T-helper 17 cell (primary cell): Measurements from ENCODE around the gene ORAI3. TPM values are rescaled to one million over a fixed set of nuclear protein-coding genes. Genes with fewer than 3 reads are reported as not detected.

Experiments
- ATAC-seq: fragments of 150-1000 bp; cut with Tn5 transposase; 2 replicates; pipeline ENCODE4 v1.10.0; 2021; ENCODE audit warnings: mild to moderate bottlenecking, moderate library complexity
- DNase-seq, 3 donors: peaks; one replicate each; pipeline versions ENCODE4 v3.0.0 to v3.0.0-alpha.2; 2020 to 2021
- H3K9me3 ChIP-seq: one replicate; pipeline ENCODE4 v1.7.0; 2013; ENCODE audit warnings: low read length, mild to moderate bottlenecking; ENCODE audit not compliant: control insufficient read depth, poor library complexity, severe bottlenecking
- H3K27ac Mint-ChIP-seq: one replicate; pipeline ENCODE4 v1.8.0; 2022; ENCODE audit warnings: mild to moderate bottlenecking, moderate library complexity, mixed read lengths
- H3K27me3 Mint-ChIP-seq: one replicate; pipeline ENCODE4 v1.8.0; 2022; ENCODE audit warnings: mixed read lengths
- H3K36me3 Mint-ChIP-seq: one replicate; pipeline ENCODE4 v1.8.0; 2022; ENCODE audit warnings: low read depth, mixed read lengths
- H3K4me1 Mint-ChIP-seq: one replicate; pipeline ENCODE4 v1.8.0; 2022; ENCODE audit warnings: mild to moderate bottlenecking, mixed read lengths
- H3K4me3 Mint-ChIP-seq: one replicate; pipeline ENCODE4 v1.8.0; 2022; ENCODE audit warnings: mild to moderate bottlenecking, moderate library complexity, mixed read lengths
- total RNA-seq, 4 donors: library from RNA in 2 of 4; stranded (reverse) in 2 of 4; gene quantifications; one replicate each; pipeline ENCODE4 v1.2.3 and lab custom pipeline; 2022 to 2026

ORAI3 gene
- total RNA-seq, 2 donors from 2014 or later, result 6.4 to 7.5 TPM

DNA sequence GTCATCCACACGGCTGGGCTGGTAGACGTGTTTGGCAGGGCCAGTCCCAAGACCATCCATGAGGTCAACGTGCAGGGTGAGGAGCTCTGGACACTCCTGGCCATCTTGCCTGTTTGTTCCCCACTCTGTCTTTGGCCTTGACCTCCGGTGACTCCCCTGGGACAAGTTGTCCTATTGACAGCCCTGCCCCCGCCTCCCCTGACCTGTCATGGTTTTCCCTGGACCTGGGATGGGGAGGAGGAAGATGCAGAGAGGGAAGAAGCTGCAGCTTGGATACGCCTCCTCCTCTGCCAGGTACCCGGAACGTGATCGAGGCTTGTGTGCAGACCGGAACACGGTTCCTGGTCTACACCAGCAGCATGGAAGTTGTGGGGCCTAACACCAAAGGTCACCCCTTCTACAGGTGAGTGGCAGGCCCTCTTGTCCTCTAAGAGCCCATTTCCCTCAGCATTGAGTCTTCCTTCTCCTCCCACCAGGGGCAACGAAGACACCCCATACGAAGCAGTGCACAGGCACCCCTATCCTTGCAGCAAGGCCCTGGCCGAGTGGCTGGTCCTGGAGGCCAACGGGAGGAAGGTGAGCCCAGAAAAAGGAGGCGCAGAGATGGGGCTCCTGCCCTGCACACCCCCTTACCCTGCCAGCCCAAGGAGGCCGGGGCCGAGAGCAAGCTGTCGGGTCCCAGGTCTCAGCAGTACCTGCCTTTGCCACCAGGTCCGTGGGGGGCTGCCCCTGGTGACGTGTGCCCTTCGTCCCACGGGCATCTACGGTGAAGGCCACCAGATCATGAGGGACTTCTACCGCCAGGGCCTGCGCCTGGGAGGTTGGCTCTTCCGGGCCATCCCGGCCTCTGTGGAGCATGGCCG is 37.5 kb downstream of the ORAI3 start:
- Mint-ChIP-seq H3K4me3 (peak overlapping the region; percentile 21), H3K27me3 (no peaks in the 10 kb centered on the region), H3K4me1 (peaks cover 4% of the 10 kb centered on the region), H3K36me3 (peaks cover 7% of the 10 kb centered on the region), H3K27ac (no peak overlapping the region)
- ATAC-seq (no peak), DNase-seq (no peak)
- H3K9me3 ChIP-seq, result no peaks in the 10 kb centered on the region

DNA sequence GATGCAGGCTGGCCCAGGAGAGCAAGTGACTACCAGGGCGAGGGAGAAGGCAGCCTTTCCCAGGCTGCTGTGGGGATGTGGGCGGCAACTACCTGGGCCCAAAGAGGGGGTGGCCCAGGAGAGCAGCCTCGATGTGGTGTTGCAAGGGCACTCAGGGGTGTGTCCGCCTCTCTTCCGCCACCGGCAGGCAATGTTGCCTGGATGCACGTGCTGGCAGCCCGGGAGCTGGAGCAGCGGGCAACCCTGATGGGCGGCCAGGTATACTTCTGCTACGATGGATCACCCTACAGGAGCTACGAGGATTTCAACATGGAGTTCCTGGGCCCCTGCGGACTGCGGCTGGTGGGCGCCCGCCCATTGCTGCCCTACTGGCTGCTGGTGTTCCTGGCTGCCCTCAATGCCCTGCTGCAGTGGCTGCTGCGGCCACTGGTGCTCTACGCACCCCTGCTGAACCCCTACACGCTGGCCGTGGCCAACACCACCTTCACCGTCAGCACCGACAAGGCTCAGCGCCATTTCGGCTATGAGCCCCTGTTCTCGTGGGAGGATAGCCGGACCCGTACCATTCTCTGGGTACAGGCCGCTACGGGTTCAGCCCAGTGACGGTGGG is 38.8 kb downstream of the ORAI3 start:
- no peaks in the 10 kb centered on the region for H3K9me3 ChIP-seq
- Mint-ChIP-seq H3K27me3 (no peaks in the 10 kb centered on the region), H3K4me3 (no peak overlapping the region), H3K4me1 (peaks cover 4% of the 10 kb centered on the region), H3K36me3 (peaks cover 4% of the 10 kb centered on the region), H3K27ac (no peak overlapping the region)
- DNase-seq (no peak), ATAC-seq (no peak)

DNA sequence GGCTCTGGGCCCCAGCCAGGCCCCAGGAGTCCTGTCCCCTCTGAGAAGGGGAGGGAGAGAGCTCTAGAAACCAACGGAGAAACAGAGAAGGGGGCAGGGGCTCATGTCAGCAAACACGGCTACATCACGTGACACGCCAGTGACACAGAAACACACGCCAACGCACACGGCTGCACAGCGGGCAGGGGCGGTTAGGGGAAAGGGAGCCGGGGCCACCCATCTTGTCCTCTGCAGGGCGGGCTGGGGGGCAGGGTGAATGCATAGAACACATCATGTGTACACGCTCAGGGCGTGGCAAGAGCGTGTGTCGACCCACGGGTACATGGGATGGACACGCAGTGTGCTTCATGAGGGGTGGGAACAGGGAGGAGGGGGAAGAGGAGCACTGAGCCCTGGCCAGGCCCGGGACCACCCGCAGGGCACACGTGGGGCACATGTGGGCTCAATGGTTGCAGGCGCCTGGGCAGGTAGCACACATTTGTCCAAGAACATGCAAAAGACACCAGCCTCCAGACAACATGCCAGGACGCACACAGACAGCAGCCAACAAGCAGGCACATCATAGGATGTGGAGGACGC is 40.7 kb downstream of the ORAI3 start:
- no peak for ATAC-seq
- peaks cover 2% of the 10 kb centered on the region for H3K4me1 Mint-ChIP-seq
- H3K9me3 ChIP-seq, result no peaks in the 10 kb centered on the region
- H3K4me3 Mint-ChIP-seq, result no peak overlapping the region
- H3K27me3 Mint-ChIP-seq, result no peaks in the 10 kb centered on the region
- H3K27ac Mint-ChIP-seq, result no peak overlapping the region
- DNase-seq, result no peak
- H3K36me3 Mint-ChIP-seq, result no peaks in the 10 kb centered on the region

DNA sequence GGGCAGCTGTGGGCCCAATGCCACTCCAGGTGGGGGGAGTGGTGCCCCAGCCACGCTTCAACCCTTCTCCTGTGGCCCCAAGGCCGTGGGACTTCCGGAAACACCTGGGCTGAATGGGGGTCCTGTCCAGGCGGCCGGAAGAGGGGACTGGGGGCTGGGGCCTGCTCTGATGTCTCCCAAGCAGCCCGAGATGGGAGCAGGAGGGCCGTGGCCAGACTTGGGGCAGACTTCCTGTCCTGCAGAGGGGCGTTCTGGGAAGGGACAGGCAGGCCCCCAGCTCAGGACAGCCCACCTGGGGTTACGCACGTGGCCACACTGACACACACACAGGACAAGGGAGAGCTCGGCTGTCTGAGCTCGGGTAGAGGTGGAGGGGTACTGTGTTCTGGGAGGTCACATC is 41.2 kb downstream of the ORAI3 start:
- H3K36me3 Mint-ChIP-seq, result no peaks in the 10 kb centered on the region
- no peak overlapping the region for H3K4me3 Mint-ChIP-seq
- ATAC-seq (no peak), DNase-seq (no peak)
- H3K4me1 Mint-ChIP-seq, result peaks cover 2% of the 10 kb centered on the region
- H3K27me3 Mint-ChIP-seq, result no peaks in the 10 kb centered on the region
- no peaks in the 10 kb centered on the region for H3K9me3 ChIP-seq
- H3K27ac Mint-ChIP-seq, result no peak overlapping the region

DNA sequence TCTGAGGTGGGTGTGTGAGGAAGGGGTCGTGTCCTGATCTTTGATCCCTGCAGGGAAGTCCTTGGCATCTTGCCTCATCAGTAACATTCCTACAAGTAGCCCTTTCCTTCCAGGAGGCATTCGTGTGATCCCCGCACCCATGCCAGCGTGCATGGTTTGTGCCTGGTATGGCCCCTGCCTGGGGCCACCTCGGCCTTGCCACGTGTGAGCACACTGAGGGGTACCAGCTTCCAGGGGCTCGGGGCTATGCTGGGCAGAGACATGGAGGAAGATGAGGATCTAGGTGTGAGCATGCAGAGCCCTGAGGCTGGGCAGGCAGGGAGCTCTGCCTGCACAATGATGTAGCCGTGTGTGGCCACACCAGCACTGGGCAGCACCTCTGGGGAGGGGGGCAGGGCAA is 42.2 kb downstream of the ORAI3 start:
- no peaks in the 10 kb centered on the region for H3K36me3 Mint-ChIP-seq
- peaks cover 2% of the 10 kb centered on the region for H3K4me1 Mint-ChIP-seq
- no peak overlapping the region for H3K27ac Mint-ChIP-seq

DNA sequence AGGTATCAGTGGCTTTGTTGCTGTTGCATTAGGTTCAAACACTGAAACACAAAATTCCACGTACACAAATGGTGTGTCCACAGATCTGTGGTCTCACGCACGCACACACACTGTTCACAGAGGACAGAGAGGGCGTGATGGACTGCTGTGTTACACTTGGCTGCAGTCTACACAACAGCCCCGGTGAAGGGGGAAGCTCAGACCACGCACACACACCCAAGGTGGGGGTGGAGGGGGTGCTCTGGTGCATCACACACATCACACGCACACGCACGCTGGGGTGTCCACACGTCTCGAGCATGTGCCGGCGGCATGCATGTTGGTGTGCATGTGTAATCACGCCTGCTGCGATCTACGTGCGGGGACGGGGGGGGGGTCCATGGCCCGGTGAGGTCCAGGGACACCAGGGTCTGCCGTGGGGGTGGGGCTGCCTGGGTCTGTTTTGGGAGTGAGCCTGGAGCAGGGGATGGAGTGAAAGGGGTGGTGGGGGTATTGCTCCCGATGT is 43.5 kb downstream of the ORAI3 start:
- Mint-ChIP-seq H3K4me1 (peaks cover 4% of the 10 kb centered on the region), H3K27me3 (no peaks in the 10 kb centered on the region), H3K36me3 (no peaks in the 10 kb centered on the region), H3K4me3 (no peak overlapping the region), H3K27ac (no peak overlapping the region)
- no peaks in the 10 kb centered on the region for H3K9me3 ChIP-seq
- DNase-seq (no peak), ATAC-seq (no peak)

More for the DNA sequence above, 42.2 kb downstream of the ORAI3 start:
- ATAC-seq, result no peak
- H3K27me3 Mint-ChIP-seq, result no peaks in the 10 kb centered on the region
- no peak overlapping the region for H3K4me3 Mint-ChIP-seq
- no peaks in the 10 kb centered on the region for H3K9me3 ChIP-seq
- no peak for DNase-seq

DNA sequence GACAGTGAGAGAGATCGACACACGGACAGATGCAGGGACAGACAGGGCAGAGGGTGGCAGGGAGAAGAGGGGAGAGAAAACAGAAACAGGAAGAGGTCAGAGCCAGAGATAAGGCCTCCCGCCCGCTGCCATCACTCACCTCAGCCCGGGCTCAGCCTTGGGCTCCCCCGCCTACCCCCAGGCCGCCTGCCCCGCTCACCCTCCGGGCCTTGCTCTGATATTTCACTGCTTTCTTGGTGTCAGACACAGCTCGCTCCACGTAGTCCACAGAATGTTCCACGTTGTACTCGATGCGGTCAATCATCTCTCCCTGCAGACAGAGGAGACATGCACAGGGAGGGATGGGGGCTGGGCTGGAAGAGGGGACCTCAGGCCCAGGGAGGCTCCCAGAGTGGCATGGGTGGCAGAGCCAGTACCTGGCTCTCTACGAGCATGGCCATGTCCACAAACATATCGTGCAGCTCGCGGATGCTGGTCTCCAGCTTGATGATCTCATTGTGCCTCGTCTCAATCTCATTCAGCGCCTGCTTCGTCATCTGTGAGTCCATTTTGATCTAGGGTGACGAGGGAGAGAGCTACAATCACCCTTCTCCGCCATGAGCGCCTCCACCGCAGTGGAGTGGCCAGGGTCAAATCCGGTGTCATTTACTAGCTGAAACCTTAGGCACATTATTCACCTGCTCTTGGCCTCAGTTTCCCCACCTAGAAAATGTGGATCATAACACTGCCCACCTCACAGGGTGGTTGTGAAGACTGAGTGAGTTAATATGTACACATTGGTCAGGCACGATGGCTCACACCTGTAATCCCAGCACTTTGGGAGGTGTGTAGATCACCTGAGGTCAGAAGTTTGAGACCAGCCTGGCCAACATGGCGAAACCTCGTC is 44.3 kb downstream of the ORAI3 start:
- Mint-ChIP-seq H3K4me1 (peaks cover 4% of the 10 kb centered on the region), H3K4me3 (no peak overlapping the region), H3K27me3 (no peaks in the 10 kb centered on the region), H3K36me3 (no peaks in the 10 kb centered on the region), H3K27ac (no peak overlapping the region)
- DNase-seq, result no peak
- no peak for ATAC-seq
- no peaks in the 10 kb centered on the region for H3K9me3 ChIP-seq

DNA sequence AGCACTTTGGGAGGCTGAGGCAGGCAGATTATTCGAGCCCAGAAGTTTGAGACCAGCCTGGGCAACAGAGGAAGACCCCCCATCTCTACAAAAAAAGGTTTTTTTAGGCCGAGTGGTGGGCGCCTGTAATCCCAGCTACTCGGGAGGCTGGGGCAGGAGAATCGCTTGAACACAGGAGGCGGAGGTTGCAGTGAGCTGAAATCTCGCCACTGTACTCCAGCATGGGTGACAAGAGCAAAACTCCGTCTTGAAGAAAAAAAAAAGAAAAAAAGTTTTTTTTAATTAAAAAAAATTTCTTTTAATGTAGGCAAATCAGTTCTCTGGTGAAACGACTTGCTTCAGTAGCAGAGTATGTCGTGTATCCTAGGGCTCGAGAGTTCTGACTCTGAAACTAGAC is 47.1 kb downstream of the ORAI3 start:
- Mint-ChIP-seq H3K27ac (no peak overlapping the region), H3K36me3 (no peaks in the 10 kb centered on the region), H3K4me1 (peaks cover 4% of the 10 kb centered on the region), H3K4me3 (peak overlapping the region; percentile 50), H3K27me3 (no peaks in the 10 kb centered on the region)
- DNase-seq (no peak), ATAC-seq (no peak)
- H3K9me3 ChIP-seq, result no peaks in the 10 kb centered on the region

DNA sequence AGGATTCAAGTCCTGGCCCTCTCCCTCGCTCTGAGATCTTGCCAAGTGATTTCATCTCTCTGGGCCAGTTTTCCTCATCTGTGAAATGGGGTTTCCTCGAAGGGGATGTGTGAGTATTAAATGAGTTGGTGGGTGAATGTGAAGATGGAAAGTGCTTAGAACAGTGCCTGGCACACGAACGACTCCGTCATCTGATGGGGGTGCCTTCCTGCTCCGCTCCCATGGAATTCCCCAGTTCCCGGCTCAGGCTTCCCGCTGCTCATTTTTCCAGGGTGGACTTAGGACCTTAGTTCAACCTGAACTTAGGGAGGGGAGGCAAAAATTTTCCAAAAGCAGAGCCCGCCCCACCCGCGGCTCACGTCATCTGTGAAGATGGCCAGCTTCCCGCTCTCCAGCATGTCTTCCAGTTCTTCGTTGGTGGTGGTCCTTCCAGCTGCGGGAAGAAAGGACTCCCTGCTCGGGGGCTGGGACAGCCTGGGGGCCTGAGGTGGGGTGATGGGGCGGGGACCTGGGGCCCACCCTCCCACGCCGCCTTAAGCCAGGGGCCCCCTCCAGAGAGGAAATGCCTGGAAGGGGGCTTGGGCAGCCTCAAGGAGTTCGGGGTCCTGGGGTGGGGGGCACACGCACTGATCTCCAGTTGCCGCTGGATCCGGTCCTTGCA is 47.6 kb downstream of the ORAI3 start:
- H3K9me3 ChIP-seq, result no peaks in the 10 kb centered on the region
- no peak for ATAC-seq
- DNase-seq, result no peak
- H3K27ac Mint-ChIP-seq, result no peak overlapping the region
- H3K4me1 Mint-ChIP-seq, result peaks cover 2% of the 10 kb centered on the region
- peak overlapping the region; percentile 50 for H3K4me3 Mint-ChIP-seq
- no peaks in the 10 kb centered on the region for H3K27me3 Mint-ChIP-seq
- no peaks in the 10 kb centered on the region for H3K36me3 Mint-ChIP-seq

DNA sequence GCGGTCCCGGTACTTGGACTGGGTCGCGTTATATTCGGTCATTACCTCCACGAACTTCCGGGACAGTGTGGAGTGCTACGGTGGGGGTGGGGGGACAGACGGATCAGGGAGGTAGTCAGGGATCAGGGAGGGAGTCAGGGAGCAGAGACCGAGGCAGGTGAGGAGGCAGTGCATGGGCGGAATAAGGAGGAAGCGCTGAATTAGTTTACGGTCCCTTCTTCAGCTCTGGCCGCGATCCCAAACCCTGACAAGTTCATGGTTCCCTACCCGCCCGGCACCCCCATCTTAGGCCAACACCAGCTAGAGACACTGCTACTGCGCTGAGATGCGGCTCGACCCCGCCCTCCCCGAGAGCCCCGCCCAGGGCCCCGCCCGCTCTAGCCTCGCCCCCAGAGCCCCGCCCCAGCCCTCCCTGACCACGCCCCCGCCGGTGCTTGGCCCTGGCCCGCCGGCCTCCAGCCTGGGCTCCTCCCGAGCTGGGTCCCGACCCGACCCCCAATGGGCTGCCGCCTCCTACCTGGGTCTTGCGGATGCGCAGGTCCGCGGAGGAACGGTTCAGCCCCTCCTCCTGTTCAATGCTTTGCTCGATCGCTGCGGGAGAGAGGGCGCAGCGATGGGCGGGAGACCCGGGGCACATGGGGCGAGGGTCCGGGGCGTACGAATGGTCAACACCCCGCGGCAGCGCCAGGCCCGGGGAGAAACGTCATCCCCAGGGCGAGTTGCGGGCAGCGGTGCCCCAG is 48.3 kb downstream of the ORAI3 start:
- H3K27me3 Mint-ChIP-seq, result no peaks in the 10 kb centered on the region
- H3K27ac Mint-ChIP-seq, result no peak overlapping the region
- no peaks in the 10 kb centered on the region for H3K36me3 Mint-ChIP-seq
- DNase-seq (peak; percentile 60 to 85 (median 82)), ATAC-seq (peak; percentile 99)
- peak overlapping the region; percentile 33 for H3K4me3 Mint-ChIP-seq
- no peaks in the 10 kb centered on the region for H3K9me3 ChIP-seq
- peaks cover 2% of the 10 kb centered on the region for H3K4me1 Mint-ChIP-seq

DNA sequence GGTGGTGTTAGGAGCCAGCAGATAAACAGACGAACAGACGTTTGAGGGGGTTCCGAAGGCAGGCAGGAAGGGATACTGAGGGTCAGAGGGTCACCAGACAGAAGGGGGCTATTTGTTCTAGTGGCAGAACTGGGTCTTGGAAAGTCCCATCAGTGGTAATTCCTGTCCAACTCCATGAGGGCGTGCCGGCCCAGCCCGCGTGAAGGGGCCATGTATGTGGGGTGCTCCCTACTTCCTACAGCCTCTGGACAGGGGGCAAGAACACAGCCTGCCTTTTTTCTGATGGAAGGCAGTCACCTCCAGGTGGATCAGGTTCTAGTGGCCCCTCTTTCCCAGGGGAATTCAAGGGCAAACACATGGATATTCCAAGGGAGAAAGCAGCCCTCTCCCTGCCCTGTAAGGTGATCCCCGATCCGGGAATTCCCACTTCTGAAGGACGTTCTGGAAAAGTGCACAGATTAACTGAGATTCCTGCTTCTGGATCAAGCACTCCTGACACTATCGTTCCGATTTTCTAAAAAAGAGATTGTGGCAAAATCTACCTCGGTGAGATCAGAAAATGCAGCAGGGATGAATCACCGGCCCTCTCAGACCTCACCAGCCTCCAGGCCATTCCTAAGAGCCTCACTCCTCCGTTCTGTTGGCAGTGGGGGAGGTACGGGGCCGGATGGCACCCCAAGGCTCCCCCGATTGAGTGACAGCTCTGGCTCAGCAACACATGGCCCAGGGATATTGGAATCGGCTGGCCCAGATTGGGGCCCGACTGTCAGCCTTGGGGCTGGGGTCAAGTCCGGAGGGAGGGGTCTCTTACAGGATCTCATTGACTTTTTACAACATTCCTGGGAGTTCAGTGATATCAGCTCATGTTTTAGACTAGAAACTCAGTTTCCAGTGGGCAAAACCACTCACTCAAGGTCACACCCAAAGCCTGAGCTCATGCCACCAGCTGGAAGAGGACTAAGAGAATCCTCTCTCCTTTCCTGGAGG is 49.1 kb downstream of the ORAI3 start:
- peaks cover 2% of the 10 kb centered on the region for H3K4me1 Mint-ChIP-seq
- H3K36me3 Mint-ChIP-seq, result no peaks in the 10 kb centered on the region
- DNase-seq (no peak), ATAC-seq (no peak)
- peak overlapping the region; percentile 33 for H3K4me3 Mint-ChIP-seq
- no peak overlapping the region for H3K27ac Mint-ChIP-seq
- no peaks in the 10 kb centered on the region for H3K9me3 ChIP-seq
- no peaks in the 10 kb centered on the region for H3K27me3 Mint-ChIP-seq
